Measurements from ENCODE around the gene PRRT3.

DNA sequence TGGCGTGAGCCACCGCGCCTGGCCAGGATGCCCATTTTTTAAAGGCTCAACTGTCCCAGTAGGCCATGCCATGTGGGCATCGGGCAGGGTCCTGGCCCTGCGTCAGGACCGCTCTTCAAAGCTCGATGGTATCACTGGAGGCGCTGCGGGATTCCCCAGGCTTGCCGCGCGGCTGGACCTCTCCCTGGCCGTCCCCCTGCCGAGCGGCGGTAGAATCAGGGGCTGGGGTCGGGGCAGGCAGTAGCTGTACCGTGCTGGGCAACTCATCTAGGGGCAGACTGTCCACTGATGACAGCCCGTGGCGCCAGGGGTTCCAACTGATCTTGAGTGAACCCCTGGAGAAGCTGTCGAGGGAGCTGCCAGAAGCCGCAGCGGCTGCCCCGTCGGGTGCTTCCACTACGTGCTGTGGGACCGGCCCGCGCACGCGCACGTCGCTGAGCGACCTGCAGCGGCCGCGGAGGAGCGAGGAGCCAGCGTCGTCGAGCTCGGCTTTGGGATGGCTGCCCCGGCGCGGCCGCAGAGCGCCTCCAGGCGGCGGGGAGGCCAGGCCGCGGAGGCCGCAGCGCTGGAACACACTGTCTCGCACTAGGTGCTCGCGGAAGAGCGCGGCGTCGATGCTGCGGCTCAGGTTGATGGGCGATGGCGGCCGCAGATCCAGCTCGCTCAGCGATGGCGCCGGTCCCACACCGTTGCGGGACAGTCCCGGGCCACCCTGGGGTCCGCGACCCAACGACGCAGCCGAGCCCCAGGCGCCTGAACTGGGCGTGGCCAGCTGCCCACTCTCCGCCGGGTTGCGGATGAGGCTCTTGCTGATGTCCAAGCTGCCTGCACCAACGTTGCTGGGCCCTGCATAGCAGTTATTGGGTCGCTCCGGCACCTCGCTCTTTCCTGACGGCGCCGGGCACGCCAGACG, 5.8 kb downstream of the PRRT3 start:
- peak; percentile 35 to 65 (median 47) for TF ChIP-seq CTCF (IDR thresholded peaks at IDR 0.05)
- TF ChIP-seq POLR2A (IDR thresholded peaks at IDR 0.05), result no peak

All from breast epithelium (tissue), 3 donors.